Daoy (cell line): ENCODE measurements around the gene CBFB. TPM values are rescaled to one million over a fixed set of nuclear protein-coding genes. Genes with fewer than 3 reads are reported as not detected.
A peak's percentile ranks its signal among the peaks of the same experiment; 100 is the strongest.

Experiments
- DNase-seq: peaks from one replicate; pipeline ENCODE4 v3.0.0-alpha.2; 2015; ENCODE audit warnings: low read depth
- total RNA-seq: library from RNA; depleted of rRNA; stranded (reverse); fragments of >200 nt; shearing (Covaris generic); gene quantifications from 2 replicates; pipeline ENCODE4 v1.2.3, GENCODE V29; 2014

The CBFB gene
- total RNA-seq, 1 experiment from 2014 or later: 94.9 TPM

DNA sequence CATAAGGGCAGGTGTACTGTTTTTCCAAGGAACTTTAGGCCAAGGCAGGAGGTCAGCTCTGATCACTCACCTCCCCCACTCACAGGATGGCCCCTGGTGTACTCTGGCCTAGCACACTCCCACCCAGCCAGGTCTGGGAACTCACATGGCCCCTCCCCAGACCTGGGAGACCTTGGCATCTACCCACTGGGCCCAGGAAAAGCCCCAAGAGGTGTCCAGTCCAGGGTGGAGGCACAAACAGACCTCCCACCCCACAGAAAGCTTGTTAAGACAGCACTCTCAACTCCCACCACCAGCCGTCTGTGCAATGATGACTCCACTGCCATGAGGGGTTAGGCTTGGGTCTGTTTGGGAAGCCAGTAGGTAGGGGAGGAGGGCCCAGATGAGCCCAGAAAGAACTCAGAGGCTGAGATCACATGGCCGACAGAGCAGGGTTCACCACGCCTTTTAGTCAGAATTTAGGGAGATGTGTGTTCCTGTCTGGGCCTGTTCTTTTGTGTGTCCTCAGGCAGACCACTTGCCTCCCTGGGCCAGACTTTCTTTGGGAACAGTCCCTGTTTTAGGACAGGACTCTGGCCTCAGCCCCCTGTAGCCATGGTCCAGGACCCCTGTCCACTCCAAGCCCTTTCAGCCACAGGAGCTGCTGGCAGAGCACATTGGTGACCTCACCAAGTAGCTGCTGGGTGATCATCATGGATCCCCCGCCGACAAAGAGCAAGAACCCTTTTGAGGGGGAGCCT is 12.1 kb upstream of the CBFB start:
- DNase-seq: no peak

DNA sequence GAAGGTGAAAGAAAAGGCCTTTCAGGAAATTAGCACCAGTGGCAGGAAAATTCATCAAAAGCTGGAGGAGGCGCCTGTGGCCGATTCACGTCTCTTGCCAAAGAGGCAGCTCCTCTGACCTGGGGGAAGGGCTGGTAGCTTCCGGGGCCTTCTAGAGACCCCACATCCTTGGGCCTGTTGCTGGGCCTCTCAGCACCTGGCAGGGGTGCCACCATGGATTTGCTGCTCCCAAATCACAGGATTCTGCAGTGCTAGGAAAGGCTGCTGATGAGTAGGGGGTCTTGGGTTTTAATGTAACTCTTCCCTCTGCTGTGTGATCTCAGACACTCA is 11.6 kb upstream of the CBFB start:
- no peak for DNase-seq

DNA sequence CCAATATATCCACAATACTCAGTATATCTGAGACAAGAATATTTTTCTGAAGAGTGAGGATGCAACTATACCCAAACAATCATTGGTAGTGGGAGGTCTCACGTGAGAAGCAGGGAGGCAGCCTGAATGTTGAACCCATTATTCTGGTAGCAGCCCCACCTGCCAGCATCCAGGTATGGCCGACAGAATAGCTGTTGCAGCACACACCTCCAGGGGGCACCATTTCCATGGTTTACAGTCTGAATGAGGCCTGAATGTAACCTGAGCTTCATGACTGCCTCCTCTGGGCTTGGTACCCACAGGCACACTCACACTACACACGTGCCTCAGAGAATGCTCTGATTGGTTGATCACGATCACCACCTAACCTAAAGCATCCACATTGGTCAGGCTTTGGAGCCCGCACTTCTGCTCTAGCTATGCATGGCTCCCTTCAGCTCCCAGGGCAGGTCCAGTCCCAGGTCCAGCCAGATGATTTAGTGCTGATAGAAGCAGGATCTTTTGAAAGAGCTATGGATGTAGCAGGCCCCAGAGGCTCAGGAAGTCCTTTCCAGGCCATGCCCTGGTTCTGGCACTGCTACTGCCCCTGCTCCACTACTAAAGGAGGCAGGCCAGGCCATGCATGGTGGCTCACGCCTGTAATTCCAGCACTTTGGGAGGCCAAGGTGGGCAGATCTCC is 11.0 kb upstream of the CBFB start:
- peak; percentile 90 for DNase-seq

DNA sequence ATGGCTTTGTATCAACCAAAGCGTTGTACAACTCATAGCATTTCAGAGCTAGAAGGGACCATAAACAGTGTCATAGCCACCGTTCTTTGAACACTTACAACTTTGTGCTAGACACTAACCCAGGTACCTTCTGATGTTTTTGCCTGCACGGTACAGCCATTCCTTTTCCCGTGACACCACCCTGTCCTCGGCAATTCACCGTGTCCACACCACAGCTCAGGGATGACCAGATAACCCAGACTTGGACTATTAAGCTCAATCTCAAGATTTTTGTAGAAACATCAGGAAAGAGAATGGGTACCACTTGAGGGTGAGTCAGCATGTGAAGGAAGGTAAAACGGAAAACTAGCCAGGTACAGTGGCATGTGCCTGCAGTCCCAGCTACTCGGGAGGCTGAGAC is 9.8 kb upstream of the CBFB start:
- no peak for DNase-seq

DNA sequence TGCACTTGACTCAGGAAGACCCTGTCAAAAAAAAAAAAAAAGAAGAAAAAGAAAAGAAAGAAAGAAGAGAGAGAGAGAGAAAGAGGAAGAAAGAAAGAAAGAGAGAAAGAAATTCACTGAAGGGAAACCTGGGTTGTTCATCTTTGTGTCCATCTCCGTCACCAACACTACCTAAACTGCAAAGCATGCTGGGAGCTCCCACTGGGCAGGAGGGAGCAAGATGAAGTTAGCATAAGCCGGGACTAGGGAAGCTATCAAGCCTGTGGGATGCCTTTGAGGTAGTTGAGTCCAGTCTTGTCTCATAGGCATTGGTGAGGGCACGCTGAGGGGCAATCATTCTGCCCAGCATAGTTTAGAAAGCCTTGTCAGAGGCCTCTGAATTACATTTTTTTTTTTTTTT is 7.6 kb upstream of the CBFB start:
- DNase-seq: no peak

DNA sequence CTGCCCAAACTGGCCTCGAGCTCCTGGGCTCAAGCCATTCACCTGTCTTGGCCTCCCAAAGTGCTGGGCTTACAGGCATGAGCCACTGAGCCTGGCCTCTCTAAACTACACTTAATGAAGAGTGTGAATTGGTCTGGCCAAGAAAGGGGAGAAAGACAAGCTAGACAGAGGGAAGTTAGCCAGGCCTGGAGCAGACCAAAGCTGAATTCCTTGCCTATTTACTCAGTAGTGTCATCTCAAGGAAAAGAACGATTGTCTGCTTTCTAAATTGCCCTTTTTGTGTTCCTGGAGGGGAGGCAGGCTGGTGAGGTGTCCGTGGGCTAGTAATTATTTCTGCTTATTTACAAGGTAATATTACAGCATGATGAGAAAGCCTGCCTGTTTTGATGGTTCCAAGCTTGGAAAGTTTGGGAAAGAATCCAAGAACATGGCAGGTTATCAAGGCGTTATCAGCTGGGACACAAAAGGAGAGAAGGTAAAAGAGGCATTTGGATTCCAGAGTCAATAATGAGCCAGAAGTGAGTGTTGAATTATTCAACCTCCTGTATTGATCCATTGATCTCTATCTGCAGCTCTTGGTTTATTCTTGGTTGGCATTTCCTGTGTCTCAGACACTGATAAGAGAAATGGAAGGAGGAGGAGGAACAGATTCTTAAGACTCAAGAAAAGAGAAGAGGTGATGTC is 6.3 kb upstream of the CBFB start:
- no peak for DNase-seq

DNA sequence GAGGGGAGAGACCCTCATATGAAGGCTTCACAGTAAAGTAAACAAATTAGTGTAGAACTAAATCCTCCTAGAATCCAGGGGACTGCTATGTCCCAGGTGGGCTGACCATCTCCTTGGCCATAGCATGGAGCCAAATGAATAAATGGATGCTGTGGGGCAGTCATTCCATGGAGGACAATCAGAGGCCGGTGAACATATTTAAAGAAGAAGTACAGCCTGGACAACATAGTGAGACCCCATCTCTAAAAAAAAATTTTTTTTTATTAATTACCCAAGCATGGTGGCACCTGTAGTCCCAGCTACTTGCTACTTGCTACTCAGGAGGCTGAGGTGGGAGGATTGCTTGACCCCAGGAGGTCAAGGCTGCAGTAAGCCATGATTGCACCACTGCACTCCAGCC is 5.3 kb upstream of the CBFB start:
- DNase-seq: no peak

DNA sequence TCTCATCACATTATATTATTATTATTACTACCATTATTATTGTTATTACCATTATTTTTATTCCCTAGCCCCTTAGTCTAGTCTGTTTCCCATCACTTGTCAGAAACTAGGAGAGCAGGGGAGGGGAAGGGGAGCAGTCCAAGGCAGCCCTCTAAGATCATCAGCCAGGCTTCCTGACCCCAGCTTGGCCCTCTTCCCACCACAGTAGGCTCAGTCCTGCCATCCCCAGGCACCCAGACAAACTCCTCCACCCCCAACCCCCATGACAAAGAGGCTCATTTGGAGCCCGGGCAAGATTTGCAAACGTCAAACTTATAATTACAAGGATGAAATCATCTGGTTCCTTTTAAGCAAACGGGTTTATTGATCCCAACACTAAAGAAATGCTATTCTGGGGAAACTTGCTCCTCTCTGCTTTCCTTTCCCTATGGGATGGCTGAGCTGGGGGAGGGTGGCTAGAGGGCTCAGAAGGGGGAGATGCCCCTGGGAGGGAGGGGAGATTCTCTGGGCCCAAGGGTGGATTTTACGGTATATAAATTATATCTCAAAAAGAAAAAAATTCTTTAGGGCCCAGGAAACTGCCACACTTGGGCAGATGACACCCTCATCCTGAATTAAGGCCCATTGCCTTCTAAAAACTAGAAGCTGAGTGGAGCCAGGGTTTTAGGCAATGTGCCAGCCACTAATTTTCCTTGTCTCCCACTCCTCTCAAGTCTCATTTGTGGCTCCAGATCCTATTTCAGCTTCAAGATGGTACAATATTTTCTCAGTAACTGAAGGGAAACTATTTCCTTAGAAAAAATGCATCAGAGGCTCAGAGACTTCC is 4.4 kb upstream of the CBFB start:
- no peak for DNase-seq

DNA sequence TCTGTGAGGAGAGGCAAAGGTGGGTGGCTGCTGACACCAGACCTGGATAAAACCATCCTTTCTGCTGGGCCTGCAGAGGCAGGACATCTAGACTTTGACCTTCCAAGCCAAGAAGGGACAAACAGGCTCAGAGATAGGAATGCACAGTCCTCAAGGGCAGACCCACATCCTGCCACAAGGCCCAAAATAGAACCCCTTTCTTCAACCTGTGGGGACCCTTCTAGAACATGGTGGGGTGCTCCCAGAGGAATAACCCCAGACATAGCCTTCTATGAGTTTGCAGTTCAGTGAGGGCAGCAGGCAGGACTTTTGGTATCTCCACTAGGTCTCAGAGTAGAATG is 3.8 kb upstream of the CBFB start:
- DNase-seq: no peak

DNA sequence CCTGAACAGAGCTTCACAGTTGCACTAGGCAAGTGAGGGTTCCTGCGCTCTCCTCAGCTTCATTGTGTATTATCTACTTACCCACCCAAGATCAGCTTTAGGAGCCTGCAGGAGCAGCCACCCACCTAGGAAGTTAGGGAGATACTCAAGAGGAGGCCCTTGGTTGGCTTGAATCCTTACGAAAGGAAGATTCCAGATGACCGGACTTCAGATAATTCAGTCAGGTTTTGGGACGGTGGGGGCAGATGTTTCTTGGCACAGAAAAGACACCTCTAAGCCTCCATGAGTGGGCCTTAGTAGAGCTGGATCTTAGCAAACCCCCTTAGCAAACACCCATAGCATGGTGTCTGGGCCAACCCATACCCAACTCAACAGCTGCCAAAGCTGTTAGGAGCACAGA is 2.4 kb upstream of the CBFB start:
- DNase-seq: no peak

DNA sequence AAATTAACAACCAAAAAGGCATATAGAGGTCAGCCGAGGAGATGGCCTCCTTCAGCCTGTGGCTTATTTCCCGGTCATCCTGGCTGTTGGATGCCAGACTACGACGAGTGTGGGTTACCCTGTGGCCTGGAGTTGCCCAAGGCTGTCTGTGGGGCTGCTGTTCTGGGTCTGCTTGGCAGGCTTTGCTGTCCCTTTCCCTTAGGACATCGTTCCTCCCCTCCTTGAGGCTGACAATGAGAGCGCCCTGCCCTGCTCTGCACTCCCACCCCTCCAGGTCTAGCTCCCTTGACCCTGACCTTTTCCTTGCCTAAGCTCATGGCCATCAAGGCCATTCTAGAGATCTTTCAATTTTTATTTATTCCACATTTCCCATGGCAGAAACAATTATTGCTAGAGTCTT is 1.9 kb upstream of the CBFB start:
- no peak for DNase-seq

DNA sequence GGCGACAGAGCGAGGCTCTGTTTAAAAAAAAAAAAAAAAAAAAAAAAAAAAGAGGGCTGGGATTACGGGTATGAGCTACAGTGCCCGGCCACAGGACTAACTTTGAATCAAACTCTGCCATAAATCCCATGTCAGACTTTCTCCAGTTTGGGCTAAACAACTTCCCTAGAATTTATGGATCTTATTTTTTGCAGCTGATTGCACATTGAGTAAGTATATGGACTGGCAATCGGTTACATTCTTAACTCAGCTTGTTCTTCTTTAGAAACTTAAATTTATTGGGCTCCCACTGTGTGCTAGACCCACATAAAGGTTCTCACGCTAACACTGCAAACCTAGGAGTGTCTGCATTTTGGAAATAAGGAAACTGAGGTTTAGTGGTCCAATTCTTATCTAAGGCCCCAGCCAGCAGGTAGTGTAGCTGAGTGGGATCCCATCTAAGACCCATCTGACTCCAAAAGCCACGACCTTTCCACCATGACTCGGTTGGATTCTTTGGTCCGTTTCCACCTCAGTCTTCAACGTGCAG is 718 bp upstream of the CBFB start:
- no peak for DNase-seq

DNA sequence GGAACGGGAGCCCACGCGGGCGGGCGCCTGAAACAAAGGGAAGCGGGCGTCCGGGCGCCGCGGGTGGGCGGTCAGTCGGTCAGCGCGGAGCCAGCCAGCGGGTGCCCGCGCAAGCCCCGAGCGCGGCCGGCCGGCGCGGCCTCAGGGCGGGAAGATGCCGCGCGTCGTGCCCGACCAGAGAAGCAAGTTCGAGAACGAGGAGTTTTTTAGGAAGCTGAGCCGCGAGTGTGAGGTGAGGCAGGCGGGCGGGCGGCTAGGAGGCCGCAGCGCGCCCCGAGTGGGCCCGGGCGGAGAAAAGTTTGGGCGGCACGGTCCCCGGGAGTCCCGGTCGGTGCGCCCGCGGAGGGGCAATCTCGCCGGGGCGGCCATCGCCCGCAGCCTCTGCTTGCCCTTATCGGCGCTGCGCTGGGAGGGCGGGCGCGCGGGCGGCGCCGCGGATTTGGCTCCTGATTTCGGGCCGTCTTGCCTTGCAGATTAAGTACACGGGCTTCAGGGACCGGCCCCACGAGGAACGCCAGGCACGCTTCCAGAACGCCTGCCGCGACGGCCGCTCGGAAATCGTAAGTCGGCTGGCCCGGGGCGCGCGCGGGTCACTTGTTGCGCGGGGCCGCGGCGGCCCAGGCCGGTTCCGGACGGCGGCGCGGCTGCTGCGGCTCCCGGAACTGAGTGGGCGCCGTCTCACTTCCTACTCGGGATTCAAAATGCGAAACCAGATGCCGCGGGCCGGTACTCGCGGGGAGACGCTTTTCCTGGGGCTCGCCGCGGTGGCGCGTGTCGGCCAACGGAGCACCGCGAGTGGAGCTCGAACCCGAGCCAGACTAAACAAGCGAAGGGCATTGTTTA is 526 bp downstream of the CBFB start:
- DNase-seq: peak; percentile 48

DNA sequence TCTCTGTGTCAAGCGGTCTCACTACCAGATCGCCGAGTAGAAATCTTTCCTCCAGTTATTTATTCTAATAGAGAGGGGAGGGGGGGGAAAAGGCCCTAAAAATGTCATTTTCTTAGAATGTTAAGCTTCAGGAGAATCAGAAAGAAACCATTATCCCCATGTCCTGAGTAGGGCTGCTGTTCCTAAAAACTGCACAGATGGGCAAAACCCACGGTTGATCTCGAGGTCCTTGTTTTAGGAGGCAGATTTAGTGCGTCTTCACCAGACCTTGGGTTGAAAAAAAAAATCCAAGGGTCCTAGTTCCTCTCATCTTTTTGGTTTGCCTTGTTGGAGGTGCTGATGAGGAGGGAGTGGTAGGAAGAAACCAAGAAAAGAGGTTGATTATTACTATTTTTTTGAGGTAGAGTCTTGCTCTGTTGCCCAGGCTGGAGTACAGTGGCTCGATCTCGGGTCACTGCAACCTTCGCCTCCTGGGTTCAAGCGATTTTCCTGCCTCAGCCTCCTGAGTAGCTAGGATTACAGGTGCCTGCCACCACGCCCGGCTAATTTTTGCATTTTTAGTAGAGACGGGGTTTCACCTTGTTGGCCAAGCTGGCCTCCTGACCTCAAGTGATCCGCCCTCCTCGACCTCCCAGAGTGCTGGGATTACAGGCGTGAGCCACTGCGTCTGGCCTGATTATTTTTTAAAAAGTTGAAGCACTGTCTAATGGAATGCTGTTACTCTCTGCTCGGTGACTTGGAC is 1.4 kb downstream of the CBFB start:
- no peak for DNase-seq

DNA sequence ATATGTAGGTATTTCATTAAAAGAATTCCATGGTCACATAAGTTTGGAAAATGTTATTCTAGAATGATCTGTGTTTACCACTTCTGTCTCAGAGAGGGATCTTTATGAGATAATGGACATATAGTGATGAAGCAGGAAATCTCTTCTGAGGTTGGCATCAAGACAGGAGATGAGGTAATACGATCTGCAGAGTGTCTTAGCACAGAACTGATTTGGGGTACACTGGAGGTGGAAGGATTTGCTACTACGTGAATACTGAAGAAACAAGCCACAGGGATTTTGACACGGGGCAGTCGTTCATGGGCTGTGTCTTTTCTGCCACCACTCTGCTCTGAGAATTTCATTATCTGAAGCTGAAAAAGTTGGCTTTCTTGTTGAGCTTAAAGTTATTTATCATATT is 5.5 kb downstream of the CBFB start:
- DNase-seq: no peak

DNA sequence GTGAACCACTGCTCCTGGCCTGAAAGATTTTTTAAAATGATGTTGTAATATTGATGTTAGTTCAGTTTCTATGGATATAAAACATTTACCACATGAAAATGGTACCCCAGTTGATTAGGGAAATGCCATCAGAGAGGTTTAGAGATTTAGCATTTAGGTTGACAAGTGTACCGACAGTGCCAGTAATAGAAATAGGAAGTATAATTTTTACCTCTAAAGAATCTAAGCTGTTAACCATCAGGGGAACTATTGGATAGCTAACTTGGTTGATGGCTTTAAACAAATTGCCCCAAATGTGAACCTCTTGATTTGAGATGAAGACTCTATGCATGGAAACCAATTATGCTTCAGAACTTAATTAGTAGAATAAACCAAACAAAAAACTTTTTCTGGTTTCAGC is 6.4 kb downstream of the CBFB start:
- no peak for DNase-seq

DNA sequence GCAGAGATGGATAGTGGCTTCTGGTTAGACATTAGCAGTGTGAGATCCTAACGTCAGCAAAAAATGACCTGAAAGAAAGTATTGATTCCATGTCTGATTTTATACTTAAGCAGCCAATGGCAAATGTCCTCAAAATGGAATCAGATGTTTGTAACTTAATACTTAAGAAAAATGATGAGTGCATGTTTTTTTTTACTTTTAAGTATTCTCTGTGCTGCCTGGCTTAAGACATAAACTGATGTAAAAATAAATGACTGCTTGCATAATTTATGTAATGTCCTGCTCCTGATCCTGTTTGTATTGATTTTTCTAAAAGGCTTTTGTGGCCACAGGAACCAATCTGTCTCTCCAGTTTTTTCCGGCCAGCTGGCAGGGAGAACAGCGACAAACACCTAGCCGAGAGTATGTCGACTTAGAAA is 7.4 kb downstream of the CBFB start:
- no peak for DNase-seq

DNA sequence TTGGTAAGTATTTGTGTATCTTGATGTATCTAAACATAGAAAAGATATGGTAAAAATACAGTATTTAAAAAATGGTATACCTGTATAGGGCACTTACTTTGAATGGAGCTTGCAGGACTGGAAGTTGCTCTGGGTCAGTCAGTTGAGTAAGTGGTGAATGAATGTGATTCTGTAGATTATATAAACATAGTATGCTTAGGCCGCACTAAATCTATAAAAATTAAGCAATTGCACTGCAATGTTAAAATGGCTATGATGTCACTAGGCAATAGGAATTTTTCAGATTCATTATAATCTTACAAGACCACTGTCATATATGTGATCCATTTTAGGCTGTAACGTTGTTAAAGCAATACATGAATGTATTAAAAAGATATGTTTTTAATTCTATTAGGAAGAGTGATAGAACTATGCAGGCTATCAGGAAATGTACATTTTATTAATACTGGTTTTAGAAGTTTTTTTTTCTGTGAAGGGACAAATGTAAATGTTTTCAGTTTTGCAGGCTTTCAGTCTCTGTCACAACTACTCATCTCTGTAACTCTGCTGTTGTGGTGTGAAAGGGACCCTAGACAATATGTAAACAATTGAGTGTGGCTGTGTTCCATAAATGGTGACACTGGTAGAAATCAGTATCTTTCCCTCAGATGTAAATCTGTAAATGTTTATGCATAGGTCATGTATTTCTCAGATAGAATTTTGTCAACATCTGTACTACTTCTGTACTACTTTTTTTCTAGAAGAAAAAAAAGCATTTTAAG is 10.5 kb downstream of the CBFB start:
- DNase-seq: no peak

DNA sequence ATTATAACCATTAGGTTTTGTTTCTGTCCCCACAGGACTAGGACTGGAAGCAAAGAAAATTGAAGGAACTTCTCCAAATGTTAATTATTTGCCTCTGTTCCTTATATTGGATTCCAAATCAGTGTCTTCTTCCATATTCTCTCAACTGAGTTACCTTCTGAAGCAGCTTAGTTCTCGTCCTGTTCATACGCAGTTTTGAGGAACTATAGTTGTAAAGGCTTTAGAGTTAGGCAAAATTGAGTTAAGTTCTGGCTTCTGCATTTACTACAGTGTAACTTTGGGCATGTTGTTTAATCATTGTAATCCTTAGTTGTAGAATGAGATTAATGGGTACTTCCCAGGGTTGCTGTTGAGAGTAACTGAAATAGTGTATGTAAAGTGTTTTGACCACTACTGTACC is 11.2 kb downstream of the CBFB start:
- DNase-seq: no peak

DNA sequence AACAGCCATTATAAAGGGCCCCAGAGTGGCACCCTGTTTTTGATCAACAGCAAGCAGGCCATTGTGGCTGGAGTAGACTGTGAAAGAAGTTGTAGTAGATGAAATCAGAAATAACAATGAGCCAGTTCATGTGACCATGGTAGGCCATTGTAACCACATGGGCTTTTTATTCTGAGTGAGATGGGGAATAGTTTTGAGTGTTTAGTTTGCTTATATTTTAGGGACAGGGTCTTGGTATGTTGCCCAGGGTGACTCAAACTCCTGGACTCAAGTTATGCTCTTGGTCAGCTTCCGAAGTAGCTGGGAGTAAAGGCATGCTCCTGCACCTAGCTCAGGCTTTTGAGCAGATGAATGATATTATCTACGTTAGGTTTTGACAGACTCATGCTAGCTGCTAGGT is 12.0 kb downstream of the CBFB start:
- DNase-seq: no peak
